Measurements from ENCODE around the gene TVP23C.
"Not testable (repeated sequence)": the region's sequence is repeated elsewhere in the genome, so short reads cannot be mapped to it uniquely, and the experiment has no call there.

DNA sequence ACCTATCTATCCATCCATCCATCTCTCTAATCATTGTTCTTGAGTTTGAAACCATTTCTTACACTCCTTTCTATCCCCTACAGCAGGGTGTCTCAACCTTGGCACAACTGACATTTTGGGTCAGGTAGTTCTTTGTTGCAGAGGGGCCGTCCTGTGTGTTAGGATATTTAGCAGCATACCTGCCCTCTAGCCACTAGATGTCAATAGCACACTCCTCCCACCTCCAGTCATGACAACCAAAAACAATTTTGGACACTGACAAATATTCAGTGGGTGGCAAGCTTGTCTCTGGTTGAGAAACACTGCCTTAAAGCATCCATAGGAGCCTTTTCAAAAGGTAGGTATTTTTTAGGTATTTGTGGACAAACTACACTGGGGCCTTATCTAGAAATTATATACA is 10.4 kb downstream of the TVP23C start:
- TF ChIP-seq, protein P1, sequence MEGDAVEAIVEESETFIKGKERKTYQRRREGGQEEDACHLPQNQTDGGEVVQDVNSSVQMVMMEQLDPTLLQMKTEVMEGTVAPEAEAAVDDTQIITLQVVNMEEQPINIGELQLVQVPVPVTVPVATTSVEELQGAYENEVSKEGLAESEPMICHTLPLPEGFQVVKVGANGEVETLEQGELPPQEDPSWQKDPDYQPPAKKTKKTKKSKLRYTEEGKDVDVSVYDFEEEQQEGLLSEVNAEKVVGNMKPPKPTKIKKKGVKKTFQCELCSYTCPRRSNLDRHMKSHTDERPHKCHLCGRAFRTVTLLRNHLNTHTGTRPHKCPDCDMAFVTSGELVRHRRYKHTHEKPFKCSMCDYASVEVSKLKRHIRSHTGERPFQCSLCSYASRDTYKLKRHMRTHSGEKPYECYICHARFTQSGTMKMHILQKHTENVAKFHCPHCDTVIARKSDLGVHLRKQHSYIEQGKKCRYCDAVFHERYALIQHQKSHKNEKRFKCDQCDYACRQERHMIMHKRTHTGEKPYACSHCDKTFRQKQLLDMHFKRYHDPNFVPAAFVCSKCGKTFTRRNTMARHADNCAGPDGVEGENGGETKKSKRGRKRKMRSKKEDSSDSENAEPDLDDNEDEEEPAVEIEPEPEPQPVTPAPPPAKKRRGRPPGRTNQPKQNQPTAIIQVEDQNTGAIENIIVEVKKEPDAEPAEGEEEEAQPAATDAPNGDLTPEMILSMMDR (IDR thresholded peaks at IDR 0.05): not testable (repeated sequence)
- TF ChIP-seq POLR2A (IDR thresholded peaks at IDR 0.05): not testable (repeated sequence)
